Measurements from ENCODE around the gene ECPAS.
"Not testable (repeated sequence)": the region's sequence is repeated elsewhere in the genome, so short reads cannot be mapped to it uniquely, and the experiment has no call there.

Gene ECPAS

DNA sequence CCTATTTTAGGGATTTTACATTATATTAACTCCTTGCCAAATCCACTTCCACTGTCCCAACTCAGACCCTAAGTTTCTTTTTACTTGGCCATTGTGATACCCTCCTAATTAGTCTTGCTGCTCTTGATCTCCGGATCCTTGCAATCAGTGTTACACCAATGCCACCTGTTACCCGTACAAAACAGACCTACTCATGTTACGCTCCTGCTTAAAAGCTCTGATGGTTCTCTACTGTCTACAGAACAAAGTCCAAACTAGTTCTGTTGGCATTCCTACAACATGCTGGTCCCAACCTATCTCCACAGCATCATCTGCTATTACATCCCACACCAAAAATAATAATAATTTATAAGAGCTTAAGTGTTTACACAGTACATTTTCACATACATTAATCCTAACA is 9.8 kb downstream of the ECPAS start:
- no peak for DNase-seq

DNA sequence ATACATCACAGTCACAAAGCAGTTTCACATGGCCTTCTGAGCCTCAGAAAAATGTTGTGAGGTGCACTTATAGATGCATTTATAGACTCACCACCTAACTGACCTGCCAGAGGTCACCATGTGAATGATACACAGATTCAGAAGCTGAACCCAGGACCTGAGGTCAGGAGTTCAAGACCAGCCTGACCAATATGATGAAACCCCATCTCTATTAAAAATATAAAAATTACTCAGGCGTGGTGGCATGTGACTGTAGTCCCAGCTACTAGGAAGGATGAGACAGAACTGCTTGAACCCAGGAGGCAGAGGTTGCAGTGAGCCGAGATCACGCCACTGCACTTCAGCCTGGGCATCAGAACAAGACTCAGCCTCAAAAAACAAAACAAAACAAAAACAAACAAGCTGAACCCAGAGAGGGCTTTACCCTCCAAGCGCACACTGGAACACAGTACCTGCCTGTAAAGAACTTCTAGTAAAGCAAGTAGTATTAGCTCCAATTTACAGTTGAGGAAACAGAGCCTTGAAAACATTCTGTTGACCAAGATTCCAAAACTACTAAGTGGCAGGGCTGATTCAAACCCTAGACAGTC is 16.3 kb downstream of the ECPAS start:
- no peak for DNase-seq

DNA sequence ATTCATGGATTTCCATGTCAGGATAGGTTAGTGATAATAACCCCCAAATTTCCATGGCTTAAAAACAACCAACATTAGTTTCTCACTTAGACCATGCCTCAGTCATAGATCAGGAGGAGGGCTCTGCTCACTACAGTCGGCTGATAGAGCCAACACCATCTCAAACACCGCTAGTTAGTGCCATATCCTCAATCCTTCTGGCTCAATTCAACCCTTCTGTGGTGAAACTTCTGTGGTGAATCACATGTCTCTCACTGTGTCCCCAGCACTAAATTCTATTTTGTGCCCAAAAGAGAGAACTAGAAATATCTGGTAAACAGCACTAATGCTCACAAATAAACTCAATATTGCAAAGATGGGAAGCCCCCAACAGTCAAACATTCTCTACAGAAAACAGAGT is 21.1 kb downstream of the ECPAS start:
- no peak for DNase-seq

DNA sequence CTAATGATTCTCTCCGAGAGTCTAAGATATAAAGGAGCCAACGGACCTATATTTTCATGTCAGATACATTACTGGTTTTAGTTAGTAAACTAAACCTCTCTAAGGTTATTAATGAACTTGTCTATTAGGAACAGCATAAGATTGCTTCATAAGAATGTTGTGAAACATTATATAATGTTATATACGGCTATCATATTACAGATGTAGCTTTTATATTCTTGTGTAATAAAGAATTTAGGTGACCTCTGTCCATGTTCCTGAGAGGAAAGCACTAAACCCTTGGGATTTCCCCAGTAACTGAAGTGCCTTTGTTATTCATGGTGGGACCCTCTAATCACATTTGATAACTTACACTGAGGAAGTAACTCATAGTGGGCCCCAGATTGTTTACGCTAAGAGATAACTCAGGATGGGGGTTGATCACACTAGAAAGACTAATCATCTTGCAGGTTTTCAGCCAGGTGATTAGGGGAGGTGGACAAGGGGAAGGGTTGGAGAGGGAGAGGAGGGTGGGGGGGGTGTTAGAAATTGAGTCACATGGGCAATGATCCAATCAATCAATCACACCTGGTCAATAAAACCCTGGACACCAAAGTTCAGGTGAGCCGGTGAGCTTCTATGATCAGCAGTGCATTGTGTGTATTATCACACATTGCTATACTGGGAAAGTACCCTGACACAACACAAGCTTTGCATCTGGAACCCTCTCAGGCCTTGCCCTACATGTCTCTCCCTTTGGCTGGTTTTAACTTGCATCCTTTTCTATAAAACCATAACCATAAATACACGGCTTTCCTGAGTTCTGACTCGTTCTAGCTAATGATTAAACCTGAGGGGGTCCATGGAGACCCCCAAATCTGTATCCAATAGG is 25.8 kb downstream of the ECPAS start:
- no peak for DNase-seq

DNA sequence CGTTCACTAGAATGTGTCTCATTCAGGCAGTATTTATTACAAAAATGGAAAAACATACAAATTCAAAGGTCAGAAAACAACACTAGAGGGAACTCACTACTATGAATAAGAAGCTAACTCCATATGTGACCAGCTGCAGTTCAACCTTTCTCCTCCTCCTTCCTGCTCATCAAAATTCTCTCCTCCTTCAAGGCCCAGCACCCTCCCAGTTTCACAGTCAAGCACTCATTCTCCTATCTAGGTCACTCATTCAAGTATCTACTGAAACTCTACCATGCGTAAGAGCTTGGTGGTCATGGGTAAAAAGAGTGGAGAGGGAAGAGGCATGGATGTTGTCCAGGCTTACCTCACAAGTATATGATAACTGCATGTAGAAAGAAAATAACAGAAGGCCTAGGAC is 27.7 kb downstream of the ECPAS start:
- DNase-seq = peak in 2 of 51 donors; percentile 4 to 6

DNA sequence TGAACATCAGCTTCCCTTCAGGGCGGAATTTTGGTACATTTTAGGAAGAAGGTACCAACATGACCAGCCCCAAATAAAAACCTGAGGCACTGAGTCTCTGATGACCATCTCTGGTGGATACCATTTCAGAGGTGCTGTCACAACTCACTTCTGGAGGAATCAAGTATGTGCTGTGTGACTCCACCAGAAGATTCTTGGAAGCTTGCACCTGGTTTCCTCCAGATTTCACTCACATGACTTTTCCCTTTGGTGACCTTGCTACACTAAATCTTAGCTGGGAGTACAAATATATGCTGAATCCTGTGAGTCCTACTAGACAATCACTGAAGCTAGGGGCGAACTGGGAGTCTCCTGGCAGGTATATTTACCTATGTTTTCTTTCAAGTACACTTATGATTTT is 28.5 kb downstream of the ECPAS start:
- DNase-seq = no peak

DNA sequence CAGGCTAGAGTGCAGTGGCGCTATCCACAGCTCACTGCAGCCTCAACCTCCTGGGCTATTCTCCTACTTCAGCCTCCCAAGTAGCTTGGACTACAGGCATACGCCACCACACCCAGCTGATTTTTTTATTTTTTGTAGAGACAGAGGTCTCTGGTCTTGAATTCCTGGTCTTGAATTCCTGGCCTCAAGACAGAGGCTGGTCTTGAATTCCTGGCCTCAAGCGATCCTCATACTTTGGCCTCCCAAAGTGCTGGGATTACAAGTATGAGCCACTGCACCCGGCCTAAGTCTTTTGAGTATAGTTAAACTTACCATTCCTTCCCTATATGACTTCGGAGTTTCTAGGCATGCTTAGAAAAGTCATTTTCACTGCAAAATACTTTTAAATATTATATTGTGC is 29.4 kb downstream of the ECPAS start:
- DNase-seq = no peak

DNA sequence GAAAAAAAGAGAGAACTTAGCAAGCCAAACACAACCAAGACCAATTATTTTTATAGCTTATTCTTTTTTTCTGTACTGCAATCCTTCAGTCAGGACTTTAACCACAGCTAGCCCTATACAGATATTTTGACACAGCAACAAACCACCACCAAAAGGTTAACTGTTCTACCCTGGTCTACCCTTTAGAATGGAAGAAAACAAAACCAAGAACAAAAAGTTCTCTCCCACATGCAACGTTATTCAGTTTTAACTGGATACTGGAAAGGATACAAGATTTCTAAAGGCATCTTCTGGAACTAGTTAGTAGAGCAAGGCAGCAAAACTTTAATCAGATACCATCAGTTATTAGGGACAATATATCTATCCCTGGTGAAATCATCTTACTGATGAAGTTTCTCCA is 32.6 kb downstream of the ECPAS start:
- DNase-seq = no peak

DNA sequence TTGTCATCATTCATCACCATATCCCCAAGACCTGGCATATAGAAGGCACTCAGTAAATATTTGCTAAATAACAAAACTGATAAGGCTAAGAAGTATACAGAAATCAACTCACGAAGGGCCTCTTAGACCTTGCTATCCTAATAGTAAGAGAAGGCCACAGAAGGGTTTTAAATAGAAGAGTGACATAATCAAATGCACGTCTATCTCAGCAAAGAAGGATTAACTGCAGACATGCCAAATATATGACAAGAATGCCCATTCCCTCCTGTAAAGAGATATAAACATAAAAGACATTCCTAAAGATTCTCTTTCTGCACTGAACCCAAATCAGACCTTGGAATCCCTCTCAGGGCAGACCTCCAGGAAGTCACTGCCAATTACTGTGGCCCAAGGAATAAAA is 34.1 kb downstream of the ECPAS start:
- DNase-seq = no peak

DNA sequence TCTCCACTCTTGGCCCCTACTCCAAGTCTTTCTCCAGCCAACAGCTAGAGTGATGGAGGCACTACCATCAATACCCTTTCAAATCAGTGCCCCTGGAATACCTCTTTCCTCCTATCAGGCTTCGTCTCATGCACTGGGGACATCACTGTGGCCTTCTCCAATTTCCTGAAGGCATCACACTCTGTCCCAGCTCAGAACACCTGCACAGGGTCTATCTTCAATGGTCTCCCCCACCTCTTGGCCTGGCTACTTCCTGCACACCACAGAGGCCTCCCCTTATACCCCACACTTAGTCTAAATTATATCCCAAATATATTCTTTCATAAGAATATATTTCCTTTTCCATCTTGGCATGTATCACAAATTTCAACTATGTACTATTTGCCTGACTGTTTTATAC is 34.5 kb downstream of the ECPAS start:
- no peak for DNase-seq

DNA sequence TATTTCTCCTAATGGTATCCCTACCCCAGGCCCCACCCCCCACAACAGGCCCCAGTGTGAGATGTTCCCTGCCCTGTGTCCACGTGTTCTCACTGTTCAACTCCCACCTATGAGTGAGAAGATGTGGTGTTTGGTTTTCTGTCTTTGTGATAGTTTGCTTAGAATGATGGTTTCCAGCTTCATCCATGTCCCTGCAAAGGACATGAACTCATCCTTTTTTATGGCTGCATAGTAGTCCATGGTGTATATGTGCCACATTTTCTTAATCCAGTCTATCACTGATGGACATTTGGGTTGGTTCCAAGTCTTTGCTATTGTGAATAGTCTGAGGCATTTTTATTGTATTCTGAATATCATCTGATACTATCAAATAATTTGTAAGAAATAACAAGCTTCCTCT is 38.4 kb downstream of the ECPAS start:
- DNase-seq = not testable (repeated sequence)

DNA sequence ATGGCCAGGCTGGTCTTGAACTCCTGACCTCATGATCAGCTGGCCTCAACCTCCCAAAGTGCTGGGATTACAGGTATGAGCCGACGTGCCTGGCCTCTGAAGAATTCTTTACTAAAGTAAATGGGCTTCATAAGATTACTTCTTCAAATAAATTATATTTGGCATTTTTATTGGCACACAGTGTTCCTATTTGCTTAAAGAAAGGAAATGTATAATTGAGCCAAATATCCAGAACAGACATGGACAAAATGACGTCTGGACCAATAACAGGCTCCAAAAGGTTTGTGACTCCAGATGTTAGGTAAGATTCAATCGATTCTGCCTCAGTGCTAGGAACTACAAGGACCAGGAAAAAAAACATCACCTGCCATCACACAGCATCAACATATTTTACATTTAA is 40.7 kb downstream of the ECPAS start:
- no peak for DNase-seq

DNA sequence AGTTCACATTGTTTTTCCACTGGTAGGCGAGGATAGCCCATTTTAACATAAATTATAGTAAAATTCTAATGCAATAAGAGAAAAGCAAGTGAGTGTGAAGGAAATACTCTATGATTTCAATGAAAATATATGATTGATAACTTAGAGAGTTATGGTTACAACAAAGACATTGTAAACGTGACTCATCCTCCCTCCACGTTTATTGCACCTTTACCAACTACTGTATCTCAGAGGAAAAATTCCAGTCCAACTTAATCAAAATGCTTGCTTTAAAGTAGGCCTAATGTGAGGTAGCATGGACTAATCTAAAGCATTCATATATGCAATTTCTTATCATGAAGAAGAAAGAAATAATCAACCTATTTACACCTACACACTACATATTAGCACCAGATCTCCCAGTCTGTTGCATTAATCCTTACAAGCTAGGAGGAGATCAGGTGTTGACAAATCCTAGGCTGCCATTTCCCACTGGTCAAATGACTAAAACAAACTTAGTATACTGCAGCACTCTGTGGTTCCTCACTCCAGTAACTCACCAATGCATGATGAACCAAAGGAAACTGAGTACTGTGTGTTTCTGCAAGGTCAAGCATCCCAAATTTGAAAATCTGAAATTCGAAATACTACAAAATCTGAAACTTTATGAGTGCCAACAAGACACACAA is 41.7 kb downstream of the ECPAS start:
- DNase-seq = no peak

DNA sequence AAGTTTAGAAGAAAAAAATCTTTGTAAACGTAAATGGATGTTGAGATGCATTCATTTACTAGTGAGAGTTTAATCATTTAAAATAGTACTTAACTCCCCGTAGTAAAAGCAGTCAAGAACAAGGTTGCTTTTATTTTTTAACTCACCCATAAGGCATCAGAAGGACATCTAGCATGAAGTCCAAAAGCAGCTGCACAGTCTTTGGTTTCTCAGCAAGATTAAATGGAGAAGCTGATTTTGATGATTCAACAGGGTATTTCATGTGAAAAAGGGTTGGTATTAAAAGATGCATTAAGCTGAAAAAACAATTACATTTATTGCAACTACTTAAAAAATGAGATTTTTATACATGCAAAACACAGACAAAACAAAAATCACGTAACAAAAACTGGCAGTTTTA is 44.0 kb downstream of the ECPAS start:
- DNase-seq = no peak

DNA sequence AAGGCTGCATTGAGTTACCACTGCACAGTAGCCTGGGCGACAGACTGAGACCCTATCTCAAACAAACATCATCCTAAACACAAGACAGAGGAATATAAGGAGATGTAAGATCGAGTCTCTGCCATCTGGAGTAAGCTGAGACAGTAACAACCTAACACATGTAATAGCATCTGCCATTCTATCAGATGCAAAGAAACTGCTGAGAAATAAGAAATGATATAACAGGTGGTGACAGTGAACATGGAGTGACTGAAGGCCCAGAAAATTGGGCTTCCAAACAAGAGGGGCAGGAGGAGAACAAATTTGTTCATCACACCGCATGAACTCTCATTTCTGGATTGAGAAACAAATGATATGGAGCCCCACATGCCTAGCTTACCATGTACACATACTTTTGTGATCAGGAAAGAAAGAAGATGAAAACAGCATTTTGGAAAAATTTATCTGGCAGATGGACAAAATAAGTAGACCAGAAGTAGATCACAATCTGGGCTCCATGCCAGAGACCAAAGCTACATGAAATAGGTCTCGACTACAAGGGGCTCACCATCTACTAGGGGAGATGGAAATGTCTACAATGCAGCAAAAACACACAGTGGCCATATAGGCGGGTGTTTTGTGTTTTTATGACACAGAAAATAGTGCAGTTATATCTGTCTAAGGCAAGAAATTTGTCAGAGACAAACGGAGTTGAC is 45.5 kb downstream of the ECPAS start:
- DNase-seq = no peak

DNA sequence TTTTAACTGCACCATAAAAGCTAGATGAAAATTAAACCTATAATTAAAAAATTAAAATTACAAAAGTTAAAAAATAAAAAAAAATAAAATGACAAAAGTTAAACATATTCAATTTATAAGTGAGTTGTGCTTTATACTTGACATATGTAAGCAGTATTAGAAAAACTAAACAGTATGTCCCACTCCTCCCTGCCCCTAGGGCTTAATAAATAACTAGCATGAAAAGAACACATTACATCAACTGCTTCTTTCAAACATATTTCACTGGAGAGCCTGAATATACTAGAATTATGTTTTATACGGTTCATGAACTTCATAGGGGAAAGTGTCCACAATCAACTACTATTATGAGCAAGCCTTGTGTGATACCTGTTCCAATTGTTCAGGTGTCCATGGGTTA is 47.6 kb downstream of the ECPAS start:
- no peak for DNase-seq

DNA sequence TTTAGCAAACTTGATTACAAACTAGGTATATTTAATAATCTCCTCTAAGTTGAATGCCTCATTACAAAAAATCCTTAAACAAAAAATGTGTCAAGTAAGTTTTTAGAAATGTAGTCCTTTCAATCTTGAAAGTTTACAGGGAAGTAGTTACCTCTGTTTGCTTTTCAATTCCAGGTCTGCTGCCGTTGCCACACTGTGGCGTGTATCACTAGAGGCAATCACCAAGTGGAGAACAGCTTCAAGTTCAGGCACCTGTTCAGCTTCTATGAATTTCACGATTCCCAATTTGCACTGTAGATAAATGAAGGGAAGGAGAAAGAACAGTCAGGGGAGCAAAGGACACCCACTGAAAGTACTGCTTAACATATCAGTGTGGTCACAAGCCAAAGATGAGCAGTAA is 51.1 kb downstream of the ECPAS start:
- DNase-seq = no peak

DNA sequence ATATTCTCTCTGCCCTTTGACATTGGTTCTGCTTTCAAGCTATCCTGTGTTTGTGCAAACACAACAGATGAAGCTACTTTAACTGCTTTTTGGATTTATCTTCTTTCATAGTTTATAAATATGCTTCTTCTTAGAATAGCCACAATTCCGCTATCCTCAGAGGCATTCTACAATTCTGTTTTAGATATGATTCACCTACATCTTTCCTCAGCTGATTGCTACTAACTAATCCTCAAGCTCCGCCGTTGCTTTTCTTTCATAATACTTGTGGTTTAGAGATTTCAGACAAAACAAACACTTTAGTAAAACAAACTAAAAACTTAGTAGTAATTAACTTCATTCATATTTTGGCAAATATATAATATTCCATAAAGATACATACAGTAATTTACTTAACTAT is 52.5 kb downstream of the ECPAS start:
- no peak for DNase-seq

DNA sequence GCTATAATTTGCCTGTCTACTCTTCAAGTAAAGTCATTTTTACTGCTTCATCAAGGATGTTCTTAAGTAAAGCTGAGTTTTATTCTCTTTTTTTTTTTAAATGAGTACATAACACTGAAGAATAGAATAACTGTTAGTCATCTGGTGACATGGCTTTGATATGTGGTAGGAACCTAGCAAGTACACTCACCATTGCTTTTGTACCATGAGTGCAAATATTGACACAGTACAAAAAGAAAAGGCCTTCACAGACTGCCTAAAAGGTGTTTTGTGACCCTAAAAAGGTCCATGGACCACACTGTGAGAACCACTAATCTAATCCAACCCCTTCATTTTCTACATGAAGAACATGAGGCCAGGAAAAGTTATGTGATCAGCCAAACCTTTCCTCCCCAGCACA is 55.0 kb downstream of the ECPAS start:
- DNase-seq = no peak

DNA sequence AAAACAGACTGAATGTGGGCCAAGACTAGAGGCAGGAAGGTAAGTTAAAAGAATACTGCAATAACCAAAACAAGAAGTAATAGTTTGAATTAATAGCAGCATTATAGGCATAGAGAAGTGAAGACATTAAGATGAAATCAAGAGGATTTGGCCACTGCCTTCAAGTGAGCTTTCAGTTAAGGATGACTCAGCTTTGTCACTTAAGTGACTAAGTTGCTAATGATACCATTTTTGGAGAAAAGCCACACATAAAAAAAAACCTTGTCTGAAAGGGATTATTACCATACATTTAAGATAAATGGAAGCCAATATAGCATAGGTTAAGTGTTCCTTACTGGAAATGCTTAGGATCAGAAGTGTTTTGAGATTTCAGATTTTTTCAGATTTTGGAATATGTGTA is 57.0 kb downstream of the ECPAS start:
- DNase-seq = no peak

DNA sequence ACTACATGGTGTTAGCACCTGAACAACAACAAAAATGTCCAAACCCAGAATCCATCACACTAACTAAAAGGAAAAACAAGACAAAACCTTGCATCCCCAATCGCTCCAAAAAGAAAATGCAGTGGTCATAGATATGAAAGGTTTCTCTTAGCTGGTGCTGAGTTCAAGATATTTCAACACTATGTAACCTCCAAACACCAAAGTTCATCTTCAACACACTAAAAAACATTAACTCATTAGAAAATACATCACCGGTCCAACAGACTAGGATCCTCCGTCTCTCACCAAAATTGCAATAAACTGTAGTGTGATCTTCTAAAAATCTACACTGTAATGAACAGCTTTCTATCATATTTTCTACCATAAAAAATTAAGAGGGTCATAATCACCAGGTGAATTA is 60.8 kb downstream of the ECPAS start:
- no peak for DNase-seq

DNA sequence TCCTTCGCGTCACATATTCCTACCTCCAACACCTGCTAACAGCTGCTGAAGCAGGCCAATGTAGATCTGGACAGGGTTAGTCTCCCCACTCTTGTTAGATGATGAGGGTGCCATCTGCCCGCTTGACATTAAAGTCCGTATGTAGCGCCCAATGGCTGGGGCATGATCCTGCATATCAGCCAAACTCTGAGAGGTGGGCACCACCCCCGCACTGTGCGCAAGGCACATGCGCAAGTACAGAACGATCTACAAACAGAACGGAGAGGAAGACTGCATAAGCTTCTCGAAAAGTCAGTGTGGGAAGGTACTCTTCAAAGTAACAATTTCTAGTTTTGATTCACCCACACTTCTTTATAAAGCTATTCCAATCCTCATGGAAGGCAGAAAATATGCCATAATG is 69.8 kb downstream of the ECPAS start:
- DNase-seq = peak in 2 of 51 donors; percentile 18 to 53

Data from hypothalamus (tissue), 51 donors.